GM18861 (cell line): ENCODE data around the gene ST3GAL3.
"Not testable (repeated sequence)": the region's sequence is repeated elsewhere in the genome, so short reads cannot be mapped to it uniquely, and the experiment has no call there.

ENCODE experiments used
- ATAC-seq: cut with Tn5 transposase; IDR thresholded peaks from one replicate; pipeline ENCODE4 v1.9.1; 2021; ENCODE audit not compliant: unreplicated experiment

ST3GAL3 gene

GRCh38 chr1:43818691-43819090 lies 111.4 kb downstream of the ST3GAL3 start:
- no peak for ATAC-seq

- ATAC-seq = no peak
These were observed 112.0 kb downstream of the ST3GAL3 start for GRCh38 chr1:43819357-43819756.

DNA sequence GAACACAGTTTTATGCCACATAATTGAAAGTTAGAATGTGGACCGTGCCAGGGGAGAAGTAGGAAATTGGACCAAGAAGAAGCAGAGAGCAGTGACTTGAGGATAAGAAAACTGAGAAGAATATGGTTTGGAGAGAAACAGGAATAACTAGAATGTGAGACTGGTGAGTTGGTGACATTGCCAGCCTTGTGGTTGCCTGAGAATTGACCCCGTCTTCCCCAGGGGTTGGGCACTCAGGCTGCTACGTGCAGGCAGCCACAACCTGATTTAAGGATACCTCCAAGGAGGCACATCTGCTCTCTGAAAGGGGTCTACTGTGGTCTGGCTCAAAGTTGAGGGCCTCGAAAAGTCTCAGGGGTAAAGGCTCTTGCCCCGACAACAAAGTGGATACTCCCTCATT lies 114.1 kb downstream of the ST3GAL3 start:
- ATAC-seq = no peak

DNA sequence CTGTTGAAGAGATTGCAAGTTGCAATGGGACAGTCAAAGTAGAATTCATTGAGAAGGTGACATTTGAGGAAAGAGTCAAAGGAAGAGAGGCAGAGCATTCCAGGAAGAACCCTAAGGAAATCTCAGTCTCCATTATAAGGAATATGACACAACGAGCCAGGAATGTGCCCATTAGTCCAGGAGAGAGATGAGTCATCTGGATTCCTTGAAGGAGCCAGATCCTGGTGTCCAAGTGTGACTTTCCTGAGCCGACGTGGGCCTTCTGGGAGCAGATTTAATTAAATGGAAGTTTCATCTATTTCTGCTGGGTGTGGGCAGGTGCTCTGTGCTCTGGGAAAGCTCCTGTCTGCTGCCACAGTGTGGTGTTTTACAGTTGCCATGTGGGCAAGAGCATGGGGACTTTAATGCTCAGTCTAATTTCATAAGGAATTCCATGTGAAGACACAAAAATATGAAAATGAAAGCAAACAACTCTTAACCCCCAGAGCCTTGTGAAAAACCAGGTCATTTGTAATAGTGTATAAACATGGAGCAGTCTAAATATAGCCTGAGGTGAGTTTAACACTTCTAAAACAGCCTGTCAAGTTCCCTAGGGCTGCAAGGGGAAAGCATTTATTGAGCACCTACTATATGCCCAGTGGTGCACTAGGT lies 114.8 kb downstream of the ST3GAL3 start:
- no peak for ATAC-seq

- ATAC-seq = no peak
These were observed 117.5 kb downstream of the ST3GAL3 start for GRCh38 chr1:43824795-43825194.

- ATAC-seq = no peak
These were observed 121.2 kb downstream of the ST3GAL3 start for GRCh38 chr1:43828574-43828973.

DNA sequence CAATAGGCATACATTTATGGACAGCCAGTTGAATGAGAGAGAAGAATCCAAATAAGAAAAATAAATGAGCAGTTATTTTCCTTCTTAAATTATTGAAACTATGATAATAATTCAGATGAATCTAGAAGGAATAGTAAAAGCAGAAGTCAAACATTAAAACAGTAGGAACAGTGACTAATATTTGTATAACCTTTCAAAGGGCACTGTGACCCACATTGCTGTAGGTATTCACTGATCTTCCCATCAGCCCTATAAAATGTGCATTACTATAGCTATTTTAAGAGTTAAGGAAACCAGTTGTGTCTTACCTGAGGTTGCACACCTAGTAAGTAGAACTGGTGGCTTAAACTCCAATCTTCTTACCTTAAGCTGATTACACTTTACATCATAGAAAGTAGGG lies 123.5 kb downstream of the ST3GAL3 start:
- ATAC-seq = no peak

DNA sequence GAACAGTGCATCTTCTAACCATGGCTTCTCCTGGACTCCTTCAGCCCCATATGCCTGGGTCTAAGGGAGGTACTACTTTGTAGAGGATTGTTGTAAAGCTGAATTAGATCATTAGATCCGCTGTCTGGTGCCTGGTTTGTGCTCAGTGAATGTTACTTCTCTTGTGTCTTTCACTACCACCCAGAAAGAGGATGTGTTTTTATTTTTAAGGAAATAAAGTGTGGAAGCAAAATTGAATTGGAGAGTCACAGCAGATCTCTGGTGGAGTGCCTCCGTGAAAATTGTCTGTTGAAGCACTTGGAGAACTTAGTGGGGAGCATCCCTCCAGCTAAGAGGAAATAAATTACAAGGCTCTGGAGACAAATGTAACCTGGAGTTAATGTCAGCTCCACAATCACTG lies 124.5 kb downstream of the ST3GAL3 start:
- no peak for ATAC-seq

- ATAC-seq = no peak
These were observed 124.9 kb downstream of the ST3GAL3 start for GRCh38 chr1:43832255-43832654.

DNA sequence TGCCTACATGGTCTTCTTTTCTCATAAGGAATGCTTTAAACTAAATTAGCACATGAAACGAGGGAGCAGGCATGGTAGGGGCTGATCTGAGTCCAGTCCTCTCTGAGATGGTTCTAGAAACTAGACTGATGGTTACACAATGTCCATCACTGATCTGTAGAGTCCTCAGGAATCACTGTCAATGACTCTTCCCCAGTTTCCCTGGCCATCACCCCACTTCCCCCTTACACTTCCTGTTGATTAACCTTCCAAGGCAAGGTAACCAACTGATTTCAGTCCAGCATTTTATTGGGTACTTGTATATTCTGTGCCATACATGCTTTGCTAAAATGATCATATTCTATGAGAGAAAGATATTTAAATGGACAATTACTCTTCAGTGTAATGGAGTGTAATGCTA lies 125.7 kb downstream of the ST3GAL3 start:
- no peak for ATAC-seq

DNA sequence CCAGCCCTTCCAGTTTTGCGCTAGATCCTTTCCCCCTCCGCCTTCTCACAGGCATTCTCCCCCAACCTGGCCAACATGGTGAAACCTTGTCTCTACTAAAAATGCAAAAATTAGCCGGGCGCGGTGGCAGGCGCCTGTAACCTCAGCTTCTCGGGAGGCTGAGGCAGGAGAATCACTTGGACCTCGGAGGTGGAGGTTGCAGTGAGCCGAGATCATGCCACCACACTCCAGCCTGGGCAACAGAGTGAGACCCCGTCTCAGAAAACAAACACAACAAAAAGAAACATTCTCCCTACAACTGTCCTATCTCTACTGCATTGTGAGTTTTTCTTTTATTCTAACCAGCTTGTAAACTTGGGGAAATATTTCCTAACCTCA lies 126.6 kb downstream of the ST3GAL3 start:
- ATAC-seq = not testable (repeated sequence)

DNA sequence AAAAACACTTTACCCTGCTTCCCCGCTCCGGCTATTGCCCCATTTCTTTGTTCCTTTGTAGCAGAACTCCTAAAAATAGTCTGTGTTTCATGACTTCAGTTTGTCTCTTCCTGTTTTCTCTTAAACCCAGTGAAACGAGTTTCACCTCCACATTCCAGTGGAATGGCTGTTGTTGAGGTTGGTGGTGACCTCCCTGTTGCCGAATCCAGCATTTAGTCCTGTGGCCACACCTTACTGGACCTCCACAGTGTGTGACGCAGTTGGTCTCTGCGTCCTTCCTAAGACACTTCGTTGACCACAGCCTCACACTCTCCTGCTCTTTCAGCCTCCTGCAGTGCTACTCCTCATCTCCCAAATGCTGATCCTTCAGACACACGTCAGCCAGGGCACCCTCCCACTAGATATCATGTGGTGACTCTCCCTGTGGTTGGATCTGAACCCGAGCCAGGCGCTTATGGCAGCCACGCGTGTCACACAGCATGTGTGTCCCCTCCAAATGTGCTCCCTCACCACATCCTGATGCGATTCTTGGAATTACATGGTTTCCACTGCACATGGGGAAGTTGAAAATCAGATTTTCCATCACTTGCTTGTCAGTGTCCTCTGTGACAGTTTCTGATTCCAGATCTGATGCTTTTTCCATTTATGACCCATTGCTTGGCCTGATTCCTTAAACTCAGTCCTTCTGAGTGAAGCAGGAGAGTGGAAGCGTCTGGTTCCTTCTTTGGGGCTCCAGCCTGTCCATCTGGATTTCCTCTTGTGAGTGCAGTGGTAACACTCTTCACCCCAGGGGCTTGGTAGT lies 127.1 kb downstream of the ST3GAL3 start:
- ATAC-seq = no peak

- no peak for ATAC-seq
These were observed 128.0 kb downstream of the ST3GAL3 start for GRCh38 chr1:43835082-43836021.

DNA sequence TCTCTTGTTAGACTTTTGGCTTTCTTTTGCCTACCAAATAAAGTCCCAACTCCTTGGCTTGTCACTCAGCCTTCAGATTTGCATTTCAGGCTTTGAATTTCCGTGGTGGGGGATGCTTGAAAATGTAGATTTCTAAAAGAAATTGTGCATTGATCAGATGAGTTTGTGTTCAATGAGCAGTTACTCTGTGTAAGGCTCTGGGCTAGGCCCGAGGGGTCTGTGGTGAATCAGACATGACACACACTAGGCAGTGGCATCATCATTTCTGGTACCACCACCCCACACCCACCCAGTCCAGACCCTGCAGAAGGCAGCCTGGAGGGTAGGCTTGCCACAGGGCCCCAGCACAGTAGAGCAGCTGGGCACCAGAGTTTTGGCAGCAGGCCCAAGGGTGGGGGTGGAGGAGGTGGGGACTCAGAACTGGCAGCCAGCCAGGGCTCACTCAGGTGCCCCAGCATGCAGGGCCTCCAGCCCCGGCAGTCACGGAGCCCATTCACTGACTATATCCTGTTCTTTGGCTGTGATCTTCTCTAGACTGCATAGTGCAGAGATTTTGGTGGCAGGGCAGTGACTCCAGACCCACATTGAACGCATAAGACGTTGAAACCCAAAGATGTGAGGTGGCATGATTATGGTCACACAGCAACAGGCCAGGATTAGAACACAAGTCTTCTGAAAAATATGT lies 129.1 kb downstream of the ST3GAL3 start:
- ATAC-seq = peak; percentile 55

DNA sequence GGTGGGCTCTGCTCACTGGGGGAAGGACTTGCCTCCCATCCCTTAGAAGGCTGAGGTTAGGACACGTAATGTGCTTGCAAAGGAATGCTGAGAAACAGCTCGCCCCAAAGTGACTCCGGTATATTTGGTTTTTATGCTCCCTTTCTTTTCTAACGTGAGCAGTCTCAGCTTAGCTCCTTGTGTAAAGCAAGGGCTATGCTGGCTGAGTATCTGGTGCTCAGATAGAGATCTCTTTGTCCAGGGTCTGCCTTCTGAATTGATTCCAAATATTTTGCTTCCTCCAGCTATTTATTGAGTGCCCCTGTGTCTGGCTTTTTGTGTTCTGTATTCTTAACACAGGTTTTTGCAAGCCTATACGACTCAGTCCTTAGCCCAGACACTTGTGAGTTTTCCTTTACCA lies 131.7 kb downstream of the ST3GAL3 start:
- ATAC-seq = no peak

DNA sequence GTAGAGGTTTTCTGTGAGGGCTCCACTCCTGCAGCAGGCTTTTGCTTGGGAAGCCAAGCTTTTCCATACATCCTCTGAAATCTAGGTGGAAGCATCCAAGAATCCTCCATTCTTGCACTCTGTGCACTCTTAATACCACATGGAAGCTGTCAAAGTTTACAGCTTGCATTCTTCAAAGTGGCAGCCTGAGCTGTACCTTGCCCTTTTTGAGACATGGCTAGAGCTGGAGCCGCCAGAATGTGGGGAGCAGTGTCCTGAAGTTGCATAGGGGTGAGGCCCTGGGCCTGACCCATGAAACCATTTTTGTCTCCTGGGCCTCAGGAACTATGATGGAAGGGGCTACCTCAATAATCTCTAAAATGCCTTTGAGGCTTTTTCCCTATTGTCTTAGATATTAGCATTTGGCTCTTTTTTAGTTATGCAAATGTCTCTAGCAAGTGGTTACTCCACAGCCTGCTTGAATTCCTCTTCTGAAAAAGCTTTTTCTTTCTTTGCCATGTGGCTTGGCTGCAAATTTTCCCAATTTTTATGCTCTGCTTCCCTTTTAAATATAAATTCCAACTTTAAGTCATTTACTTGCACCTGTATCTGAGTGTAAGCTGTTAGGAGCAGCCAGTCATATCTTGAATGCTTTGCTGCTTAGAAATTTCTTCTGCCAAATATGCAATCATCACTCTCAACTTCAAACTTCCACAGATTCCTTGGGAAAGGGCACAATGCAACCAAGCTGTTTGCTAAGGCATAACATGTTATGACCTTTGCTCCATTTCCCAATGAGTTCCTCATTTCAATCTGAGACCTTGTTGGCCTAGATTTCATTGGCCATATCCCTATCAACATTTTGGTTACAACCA lies 134.2 kb downstream of the ST3GAL3 start:
- no peak for ATAC-seq

DNA sequence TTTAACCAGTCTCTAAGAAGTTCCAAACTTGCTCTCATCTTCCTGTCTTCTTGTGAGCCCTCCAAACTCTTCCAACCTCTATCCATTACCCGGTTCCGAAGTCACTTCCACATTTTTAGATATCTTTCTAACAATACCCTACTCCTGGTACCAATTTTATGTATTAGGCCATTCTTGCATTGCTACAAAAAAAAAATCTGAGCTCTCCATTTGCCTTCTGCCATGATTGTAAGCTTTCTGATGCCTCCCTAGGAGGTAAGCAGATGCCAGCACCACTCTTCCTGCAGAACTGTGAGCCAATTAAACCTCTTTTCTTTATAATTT lies 134.8 kb downstream of the ST3GAL3 start:
- ATAC-seq = no peak

DNA sequence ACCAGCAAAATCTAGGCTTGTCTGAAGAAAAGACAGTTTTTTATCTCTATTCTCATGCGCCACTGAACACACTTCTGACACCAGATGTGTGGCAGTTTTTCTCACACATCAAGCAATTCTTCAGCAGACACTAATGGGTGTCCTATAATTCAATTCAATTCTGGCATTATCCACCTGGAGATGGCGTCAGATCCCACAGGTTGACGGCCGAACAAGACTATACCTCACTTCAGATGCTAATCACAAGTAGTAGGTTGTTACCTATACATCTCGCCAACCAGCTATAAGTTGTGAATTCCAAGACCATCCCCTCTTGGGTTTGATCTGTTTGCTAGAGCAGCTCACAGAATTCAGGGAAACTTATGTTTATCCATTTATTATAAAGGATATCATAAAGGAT lies 136.3 kb downstream of the ST3GAL3 start:
- ATAC-seq = no peak

- no peak for ATAC-seq
These were observed 136.8 kb downstream of the ST3GAL3 start for GRCh38 chr1:43844114-43844513.

- no peak for ATAC-seq
These were observed 140.0 kb downstream of the ST3GAL3 start for GRCh38 chr1:43847290-43847689.
